H9 (cell line): ENCODE data around the gene GAK. TPM values are rescaled to one million over a fixed set of nuclear protein-coding genes. Genes with fewer than 3 reads are reported as not detected.
A peak's percentile ranks its signal among the peaks of the same experiment; 100 is the strongest.
"Not testable (repeated sequence)": the region's sequence is repeated elsewhere in the genome, so short reads cannot be mapped to it uniquely, and the experiment has no call there.

Source experiments
- DNase-seq: peaks from one replicate; pipeline ENCODE4 v3.0.0-alpha.2; 2017
- H2AFZ ChIP-seq: one replicate; pipeline ENCODE4 v1.6.1; 2013; ENCODE audit warnings: mild to moderate bottlenecking, low read length, control low read depth, moderate library complexity
- H2AK5ac ChIP-seq: 2 replicates; pipeline ENCODE4 v1.6.1; 2013; ENCODE audit warnings: low read length, control low read depth, mixed read lengths; ENCODE audit not compliant: insufficient read length
- H2BK120ac ChIP-seq: one replicate; pipeline ENCODE4 v1.6.1; 2013; ENCODE audit warnings: low read depth, mild to moderate bottlenecking, low read length, control low read depth, inconsistent platforms; ENCODE audit not compliant: poor library complexity, severe bottlenecking
- H2BK12ac ChIP-seq: 2 replicates; pipeline ENCODE4 v1.6.1; 2013; ENCODE audit warnings: low read length, control low read depth, mixed read lengths, low read depth; ENCODE audit not compliant: insufficient read length
- H2BK15ac ChIP-seq: 2 replicates; pipeline ENCODE4 v1.6.1; 2013; ENCODE audit warnings: low read depth, low read length, control low read depth
- H2BK20ac ChIP-seq: one replicate; pipeline ENCODE4 v1.6.1; 2013; ENCODE audit warnings: low read depth, mild to moderate bottlenecking, low read length, control low read depth, inconsistent platforms; ENCODE audit not compliant: poor library complexity, severe bottlenecking
- H2BK5ac ChIP-seq: 2 replicates; pipeline ENCODE4 v1.6.1; 2013; ENCODE audit warnings: low read length, control low read depth, mixed read lengths; ENCODE audit not compliant: insufficient read length
- H3K14ac ChIP-seq: 2 replicates; pipeline ENCODE4 v1.6.1; 2013; ENCODE audit warnings: low read length, control low read depth; ENCODE audit not compliant: insufficient read depth
- H3K18ac ChIP-seq: 2 replicates; pipeline ENCODE4 v1.6.1; 2013; ENCODE audit warnings: low read depth, mild to moderate bottlenecking, mixed read lengths, low read length, control low read depth; ENCODE audit not compliant: insufficient read length
- H3K23ac ChIP-seq: 2 replicates; pipeline ENCODE4 v1.6.1; 2013; ENCODE audit warnings: low read length, control low read depth, mixed read lengths, low read depth; ENCODE audit not compliant: insufficient read length
- H3K23me2 ChIP-seq: 2 replicates; pipeline ENCODE4 v1.6.1; 2013; ENCODE audit warnings: low read depth, mild to moderate bottlenecking, mixed read lengths, low read length, control low read depth; ENCODE audit not compliant: insufficient read length, poor library complexity, severe bottlenecking
- H3K27ac ChIP-seq: 2 replicates; pipeline ENCODE4 v1.5.1; 2013; ENCODE audit warnings: low read length, control low read depth, mixed read lengths, low read depth; ENCODE audit not compliant: insufficient read length
- H3K27me3 ChIP-seq: 2 replicates; pipeline ENCODE4 v1.6.1; 2013; ENCODE audit warnings: low read length, control low read depth, inconsistent platforms; ENCODE audit not compliant: insufficient read depth
- H3K4ac ChIP-seq: 2 replicates; pipeline ENCODE4 v1.6.1; 2013; ENCODE audit warnings: low read depth, mild to moderate bottlenecking, control low read depth, inconsistent platforms, low read length, moderate library complexity
- H3K4me1 ChIP-seq: 2 replicates; pipeline ENCODE4 v1.6.1; 2013; ENCODE audit warnings: low read length, control low read depth, inconsistent platforms; ENCODE audit not compliant: insufficient read depth
- H3K4me2 ChIP-seq: 2 replicates; pipeline ENCODE4 v1.6.1; 2013; ENCODE audit warnings: low read length, control low read depth, mixed read lengths; ENCODE audit not compliant: insufficient read length, insufficient read depth
- H3K56ac ChIP-seq: 2 replicates; pipeline ENCODE4 v1.6.1; 2013; ENCODE audit warnings: low read depth, mild to moderate bottlenecking, mixed read lengths, low read length, control low read depth; ENCODE audit not compliant: insufficient read length
- H3K79me1 ChIP-seq: 2 replicates; pipeline ENCODE4 v1.6.1; 2013; ENCODE audit warnings: low read depth, mild to moderate bottlenecking, moderate library complexity, low read length, control low read depth, inconsistent platforms; ENCODE audit not compliant: insufficient read depth, poor library complexity, severe bottlenecking
- H3K79me2 ChIP-seq: 2 replicates; pipeline ENCODE4 v1.6.1; 2013; ENCODE audit warnings: low read length, control low read depth, inconsistent platforms; ENCODE audit not compliant: insufficient read depth
- H3K9ac ChIP-seq: 2 replicates; pipeline ENCODE4 v1.6.1; 2013; ENCODE audit warnings: low read length, control low read depth, mixed read lengths; ENCODE audit not compliant: insufficient read length; ENCODE audit errors: extremely low read depth
- H3K9me3 ChIP-seq: one replicate; pipeline ENCODE4 v1.6.1; 2013; ENCODE audit warnings: low read depth, low read length, inconsistent platforms; ENCODE audit not compliant: control insufficient read depth
- H3T11ph ChIP-seq: one replicate; pipeline ENCODE4 v1.6.1; 2013; ENCODE audit warnings: mild to moderate bottlenecking, low read length, control low read depth, inconsistent platforms
- H4K20me1 ChIP-seq: one replicate; pipeline ENCODE4 v1.6.1; 2013; ENCODE audit not compliant: control insufficient read depth, insufficient read length, insufficient read depth
- H4K5ac ChIP-seq: 2 replicates; pipeline ENCODE4 v1.6.1; 2013; ENCODE audit warnings: low read depth, mild to moderate bottlenecking, mixed read lengths, low read length, control low read depth; ENCODE audit not compliant: insufficient read length
- H4K8ac ChIP-seq: replicated peaks from 2 replicates; pipeline ENCODE4 v1.6.1; 2013; ENCODE audit warnings: low read length, control low read depth, mixed read lengths, low read depth; ENCODE audit not compliant: insufficient read length
- H4K91ac ChIP-seq: 2 replicates; pipeline ENCODE4 v1.6.1; 2013; ENCODE audit warnings: low read depth, mild to moderate bottlenecking, moderate library complexity, mixed read lengths, low read length, control low read depth; ENCODE audit not compliant: insufficient read length
- H3K27ac Mint-ChIP-seq, 3 experiments: 2 replicates in 2 of 3; 3 replicates in 1 of 3; pipeline ENCODE4 v1.8.0; 2020 to 2021; ENCODE audit warnings: mixed read lengths in 3 of 3, mild to moderate bottlenecking in 1 of 3, moderate library complexity in 1 of 3
- H3K27me3 Mint-ChIP-seq: 2 replicates; pipeline ENCODE4 v1.8.0; 2021; ENCODE audit warnings: low read depth, mild to moderate bottlenecking, moderate library complexity, mixed read lengths
- H3K36me3 Mint-ChIP-seq, 3 experiments: 2 replicates in 2 of 3; 3 replicates in 1 of 3; pipeline ENCODE4 v1.8.0; 2020 to 2021; ENCODE audit warnings: low read depth in 3 of 3, mixed read lengths in 3 of 3; ENCODE audit not compliant: insufficient read depth in 1 of 3
- H3K4me1 Mint-ChIP-seq, 2 experiments: 2 replicates each; pipeline ENCODE4 v1.8.0; 2020; ENCODE audit warnings: mixed read lengths in 2 of 2
- H3K4me3 Mint-ChIP-seq, 2 experiments: 2 replicates in 1 of 2; 3 replicates in 1 of 2; pipeline ENCODE4 v1.8.0; 2020 to 2021; ENCODE audit warnings: mild to moderate bottlenecking in 2 of 2, mixed read lengths in 2 of 2, moderate library complexity in 1 of 2
- H3K9me3 Mint-ChIP-seq, 2 experiments: 2 replicates in 1 of 2; 3 replicates in 1 of 2; pipeline ENCODE4 v1.8.0; 2020; ENCODE audit warnings: mild to moderate bottlenecking in 2 of 2, mixed read lengths in 2 of 2, moderate library complexity in 1 of 2
- CTCF ChIP-seq: fragments of 200-600 bp; sonication (generic); conservative IDR thresholded peaks from 3 replicates; pipeline ENCODE4 v1.8.0; 2021; ENCODE audit warnings: antibody characterized with exemption, mild to moderate bottlenecking
- WGBS: extraction: QIAGEN DNeasy Blood & Tissue Kit; methylation state at CpG from one replicate; pipeline ENCODE4 v1.1.7; 2013; ENCODE audit warnings: missing lambda C conversion rate, low lambda C conversion rate, mixed read lengths; ENCODE audit not compliant: insufficient read length; ENCODE audit errors: extremely low coverage; 5-methylcytosine and 5-hydroxymethylcytosine counted together
- total RNA-seq: library from RNA; stranded (reverse); gene quantifications from 2 replicates; pipeline ENCODE4 v1.2.1, GENCODE V29; 2021

Gene GAK
- total RNA-seq, 1 experiment from 2014 or later = 80.7 TPM

GRCh38 chr4:921830-922331 is 10.2 kb downstream of the GAK start:
- Histone ChIP-seq H2BK5ac (no peak overlapping the region), H3K9me3 (no peaks in the 10 kb centered on the region), H3K56ac (no peak overlapping the region), H2BK12ac (no peak overlapping the region), H3K14ac (no peak overlapping the region), H3K4ac (no peak overlapping the region), H2BK15ac (no peak overlapping the region), H4K8ac (no peak overlapping the region), H3K27me3 (no peaks in the 10 kb centered on the region), H3K4me2 (no peak overlapping the region), H3K23ac (no peak overlapping the region), H3K79me2 (peaks cover 18% of the 10 kb centered on the region; the same call in 1 of the 2 replicates), H3T11ph (no peak overlapping the region), H2BK120ac (no peak overlapping the region), H4K91ac (no peak overlapping the region), H2AFZ (no peak overlapping the region), H2AK5ac (no peak overlapping the region), H3K18ac (no peak overlapping the region), H4K20me1 (no peaks in the 10 kb centered on the region), H3K27ac (no peak overlapping the region), H3K23me2 (no peaks in the 10 kb centered on the region), H4K5ac (no peak overlapping the region), H3K4me1 (no peaks in the 10 kb centered on the region), H3K79me1 (peaks cover 17% of the 10 kb centered on the region), H2BK20ac (no peak overlapping the region), H3K9ac (no peak overlapping the region)
- H3K36me3 Mint-ChIP-seq = peaks cover 0 to 4% (median 0%) of the 10 kb centered on the region in 3 experiments; a peak in 3 of 7 replicates
- no peak overlapping the region for H3K4me3 Mint-ChIP-seq
- H3K9me3 Mint-ChIP-seq = no peaks in the 10 kb centered on the region
- H3K27ac Mint-ChIP-seq = peak overlapping the region in 1 of 3 experiments; percentile 49; a peak in 2 of 7 replicates
- H3K4me1 Mint-ChIP-seq = peaks cover 15 to 16% of the 10 kb centered on the region in 2 experiments
- WGBS = no CpG with 5 or more reads among the region's 17 CpGs
- no peak for TF ChIP-seq CTCF
- no peaks in the 10 kb centered on the region for H3K27me3 Mint-ChIP-seq
- no peak for DNase-seq

GRCh38 chr4:919004-919680 is 13.0 kb downstream of the GAK start:
- H3K27me3 ChIP-seq, H3K9me3 Mint-ChIP-seq, H3K4me3 Mint-ChIP-seq, H3K9me3 ChIP-seq, H4K20me1 ChIP-seq, H3K4ac ChIP-seq, H2BK5ac ChIP-seq, H2AFZ ChIP-seq, H2BK20ac ChIP-seq, H3K4me2 ChIP-seq, DNase-seq, H3K27me3 Mint-ChIP-seq, H2BK120ac ChIP-seq, H3K23ac ChIP-seq, H2BK15ac ChIP-seq, H4K5ac ChIP-seq, H3T11ph ChIP-seq, H3K4me1 ChIP-seq, H3K27ac ChIP-seq, H3K14ac ChIP-seq, H3K23me2 ChIP-seq, H3K36me3 Mint-ChIP-seq, H4K91ac ChIP-seq, H4K8ac ChIP-seq, H3K18ac ChIP-seq, H2BK12ac ChIP-seq, H3K9ac ChIP-seq, H3K56ac ChIP-seq, H3K4me1 Mint-ChIP-seq, H2AK5ac ChIP-seq: not testable (repeated sequence)
- peak overlapping the region in 2 of 3 experiments; percentile 53 to 54; a peak in 1 of 7 replicates for H3K27ac Mint-ChIP-seq
- H3K79me1 ChIP-seq = peaks cover 10% of the 10 kb centered on the region
- WGBS = no CpG with 5 or more reads among the region's 15 CpGs
- peaks cover 18% of the 10 kb centered on the region; the same call in 1 of the 2 replicates for H3K79me2 ChIP-seq
